ENCODE results near the gene ARHGAP27. TPM values are rescaled to one million over a fixed set of nuclear protein-coding genes. Genes with fewer than 3 reads are reported as not detected.

Gene ARHGAP27
- total RNA-seq, 1 donor from 2014 or later = 1.0 TPM

DNA sequence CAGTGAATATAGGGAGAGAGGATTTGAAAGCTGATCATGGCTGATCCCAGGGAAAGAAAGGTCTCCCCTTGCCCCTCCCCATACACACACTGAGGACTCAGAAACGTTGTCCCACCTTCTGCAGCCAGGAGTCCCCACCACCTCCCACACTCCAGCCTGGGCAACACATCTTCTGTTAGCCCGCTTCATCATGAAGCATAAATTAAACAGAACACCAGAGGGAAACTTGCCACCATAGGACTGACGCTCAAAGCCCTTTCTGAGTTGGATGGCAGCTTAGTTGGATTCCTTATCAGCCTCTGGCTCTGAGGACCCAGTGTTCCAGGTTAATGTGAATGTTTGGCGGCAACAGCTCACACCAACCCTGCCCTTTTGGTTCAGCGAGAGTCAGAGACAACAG is 33.9 kb downstream of the ARHGAP27 start:
- peak overlapping the region; percentile 35 for H3K4me3 Mint-ChIP-seq
- peak overlapping the region; percentile 37 for H3K27ac Mint-ChIP-seq
- Histone ChIP-seq H3K4me3 (no peak overlapping the region), H3K9me3 (ENCODE audit: low read depth) (no peaks in the 10 kb centered on the region), H3K27ac (no peak overlapping the region), H3K27me3 (no peaks in the 10 kb centered on the region), H3K36me3 (no peaks in the 10 kb centered on the region), H3K4me1 (no peaks in the 10 kb centered on the region), H3K9ac (no peak overlapping the region), H3F3A (ENCODE audit: low read depth) (no peaks in the 10 kb centered on the region), H3K79me2 (ENCODE audit: low read depth) (no peaks in the 10 kb centered on the region), H4K20me1 (ENCODE audit: low read depth) (no peaks in the 10 kb centered on the region), H2AFZ (replicated peaks) (no peak overlapping the region), H3K4me2 (no peak overlapping the region)
- peak; percentile 37 for DNase-seq (ENCODE audit: low spot score)
- H3K4me1 Mint-ChIP-seq = peaks cover 18% of the 10 kb centered on the region
- TF ChIP-seq EZH2phosphoT487 (IDR thresholded peaks at IDR 0.05) (no peak), EZH2 (IDR thresholded peaks at IDR 0.05) (no peak)
- TF ChIP-seq, protein P1, sequence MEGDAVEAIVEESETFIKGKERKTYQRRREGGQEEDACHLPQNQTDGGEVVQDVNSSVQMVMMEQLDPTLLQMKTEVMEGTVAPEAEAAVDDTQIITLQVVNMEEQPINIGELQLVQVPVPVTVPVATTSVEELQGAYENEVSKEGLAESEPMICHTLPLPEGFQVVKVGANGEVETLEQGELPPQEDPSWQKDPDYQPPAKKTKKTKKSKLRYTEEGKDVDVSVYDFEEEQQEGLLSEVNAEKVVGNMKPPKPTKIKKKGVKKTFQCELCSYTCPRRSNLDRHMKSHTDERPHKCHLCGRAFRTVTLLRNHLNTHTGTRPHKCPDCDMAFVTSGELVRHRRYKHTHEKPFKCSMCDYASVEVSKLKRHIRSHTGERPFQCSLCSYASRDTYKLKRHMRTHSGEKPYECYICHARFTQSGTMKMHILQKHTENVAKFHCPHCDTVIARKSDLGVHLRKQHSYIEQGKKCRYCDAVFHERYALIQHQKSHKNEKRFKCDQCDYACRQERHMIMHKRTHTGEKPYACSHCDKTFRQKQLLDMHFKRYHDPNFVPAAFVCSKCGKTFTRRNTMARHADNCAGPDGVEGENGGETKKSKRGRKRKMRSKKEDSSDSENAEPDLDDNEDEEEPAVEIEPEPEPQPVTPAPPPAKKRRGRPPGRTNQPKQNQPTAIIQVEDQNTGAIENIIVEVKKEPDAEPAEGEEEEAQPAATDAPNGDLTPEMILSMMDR (IDR thresholded peaks at IDR 0.05) = peak; percentile 26
- no peaks in the 10 kb centered on the region for H3K9me3 Mint-ChIP-seq
- no peaks in the 10 kb centered on the region for H3K36me3 Mint-ChIP-seq
- H3K27me3 Mint-ChIP-seq (ENCODE audit: insufficient read depth, low read depth) = peaks cover 4% of the 10 kb centered on the region

DNA sequence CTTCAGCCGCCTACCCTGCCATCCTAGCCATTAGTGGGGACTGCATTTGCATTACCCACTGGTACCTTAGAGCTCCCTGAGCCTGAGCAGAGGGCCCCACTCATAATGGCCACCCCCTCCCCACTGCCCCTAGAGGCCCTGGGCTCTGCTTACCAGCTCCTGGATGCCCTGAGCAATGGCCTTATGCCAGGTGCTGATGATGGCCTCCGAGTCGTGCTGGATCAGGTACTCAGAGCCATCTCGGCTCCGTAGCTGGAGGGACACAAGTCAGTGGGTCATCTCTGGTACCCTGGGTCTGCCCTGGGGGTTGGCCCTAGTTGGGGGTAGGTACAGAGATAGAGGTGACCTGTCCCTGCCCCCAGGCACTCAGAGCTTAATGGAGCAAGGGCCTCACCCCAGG is 34.9 kb downstream of the ARHGAP27 start:
- H3K36me3 ChIP-seq = no peaks in the 10 kb centered on the region
- H3K4me2 ChIP-seq = no peak overlapping the region
- H3K36me3 Mint-ChIP-seq = no peaks in the 10 kb centered on the region
- no peaks in the 10 kb centered on the region for H3K9me3 Mint-ChIP-seq
- no peaks in the 10 kb centered on the region for H4K20me1 ChIP-seq (ENCODE audit: low read depth)
- no peak overlapping the region for H2AFZ ChIP-seq (replicated peaks)
- TF ChIP-seq, protein P1 (IDR thresholded peaks at IDR 0.05) = no peak
- TF ChIP-seq EZH2phosphoT487 (IDR thresholded peaks at IDR 0.05) (no peak), EZH2 (IDR thresholded peaks at IDR 0.05) (no peak)
- no peaks in the 10 kb centered on the region for H3K79me2 ChIP-seq (ENCODE audit: low read depth)
- H3K27ac ChIP-seq = no peak overlapping the region
- H3K9ac ChIP-seq = no peak overlapping the region
- H3K4me3 Mint-ChIP-seq = no peak overlapping the region
- no peak for DNase-seq (ENCODE audit: low spot score)
- no peaks in the 10 kb centered on the region for H3K9me3 ChIP-seq (ENCODE audit: low read depth)
- H3K4me1 Mint-ChIP-seq = peaks cover 18% of the 10 kb centered on the region
- peaks cover 4% of the 10 kb centered on the region for H3K27me3 Mint-ChIP-seq (ENCODE audit: insufficient read depth, low read depth)
- H3K4me1 ChIP-seq = no peaks in the 10 kb centered on the region
- no peak overlapping the region for H3K4me3 ChIP-seq
- no peaks in the 10 kb centered on the region for H3K27me3 ChIP-seq
- no peaks in the 10 kb centered on the region for H3F3A ChIP-seq (ENCODE audit: low read depth)
- no peak overlapping the region for H3K27ac Mint-ChIP-seq

GRCh38 chr17:45396496-45397205 is 36.0 kb downstream of the ARHGAP27 start:
- H3F3A ChIP-seq (ENCODE audit: low read depth) = no peaks in the 10 kb centered on the region
- DNase-seq (ENCODE audit: low spot score) = no peak
- no peaks in the 10 kb centered on the region for H3K4me1 ChIP-seq
- H3K4me3 Mint-ChIP-seq = no peak overlapping the region
- H3K36me3 ChIP-seq = no peaks in the 10 kb centered on the region
- H3K9ac ChIP-seq = no peak overlapping the region
- no peak overlapping the region for H3K27ac ChIP-seq
- H3K79me2 ChIP-seq (ENCODE audit: low read depth) = no peaks in the 10 kb centered on the region
- H3K9me3 Mint-ChIP-seq = no peaks in the 10 kb centered on the region
- peak overlapping the region; percentile 1 for H3K27ac Mint-ChIP-seq
- no peaks in the 10 kb centered on the region for H4K20me1 ChIP-seq (ENCODE audit: low read depth)
- no peaks in the 10 kb centered on the region for H3K36me3 Mint-ChIP-seq
- H3K27me3 Mint-ChIP-seq (ENCODE audit: insufficient read depth, low read depth) = peaks cover 7% of the 10 kb centered on the region
- H3K4me3 ChIP-seq = no peak overlapping the region
- no peak overlapping the region for H3K4me2 ChIP-seq
- peaks cover 18% of the 10 kb centered on the region for H3K4me1 Mint-ChIP-seq
- TF ChIP-seq EZH2phosphoT487 (IDR thresholded peaks at IDR 0.05) (no peak), EZH2 (IDR thresholded peaks at IDR 0.05) (no peak)
- TF ChIP-seq, protein P1 (IDR thresholded peaks at IDR 0.05) = no peak
- H3K9me3 ChIP-seq (ENCODE audit: low read depth) = no peaks in the 10 kb centered on the region
- H2AFZ ChIP-seq (replicated peaks) = no peak overlapping the region
- no peaks in the 10 kb centered on the region for H3K27me3 ChIP-seq
